HFFc6 (cell line): Measurements from ENCODE around the gene SLC35F5. TPM values are rescaled to one million over a fixed set of nuclear protein-coding genes. Genes with fewer than 3 reads are reported as not detected.

Experiments used
- DNase-seq: peaks from one replicate; pipeline ENCODE4 v3.0.0-alpha.2; 2018
- H3K27ac Mint-ChIP-seq: 2 replicates; pipeline ENCODE4 v1.8.0; 2020; ENCODE audit warnings: mild to moderate bottlenecking, mixed read lengths
- H3K27me3 Mint-ChIP-seq: 2 replicates; pipeline ENCODE4 v1.8.0; 2021; ENCODE audit warnings: mild to moderate bottlenecking, moderate library complexity, mixed read lengths; ENCODE audit not compliant: insufficient read depth
- H3K36me3 Mint-ChIP-seq: 2 replicates; pipeline ENCODE4 v1.8.0; 2021; ENCODE audit warnings: low read depth, mixed read lengths
- H3K4me1 Mint-ChIP-seq: 2 replicates; pipeline ENCODE4 v1.8.0; 2020; ENCODE audit warnings: low read depth, mixed read lengths
- H3K4me3 Mint-ChIP-seq: 2 replicates; pipeline ENCODE4 v1.8.0; 2020; ENCODE audit warnings: mild to moderate bottlenecking, moderate library complexity, mixed read lengths
- H3K9me3 Mint-ChIP-seq: 2 replicates; pipeline ENCODE4 v1.8.0; 2020; ENCODE audit warnings: mild to moderate bottlenecking, mixed read lengths
- total RNA-seq, 6 experiments: library from RNA; stranded (reverse); fragmentation: NEBNext Ultra II Directional; extraction: Animal tissue kit (Norgen Biotek cat#: 25700); gene quantifications; 2 replicates in 1 of 6; 3 replicates in 5 of 6; pipeline ENCODE4 v1.2.3, GENCODE V29; 2021
- TF ChIP-seq, protein P1 (sequence below): fragments of 200-600 bp; sonication (generic); IDR thresholded peaks from 2 replicates; pipeline ENCODE4 v1.5.0; 2021; ENCODE audit warnings: antibody characterized with exemption, mild to moderate bottlenecking

The SLC35F5 gene
- total RNA-seq, 6 experiments from 2014 or later: 104 to 151 (median 119) TPM

- no peaks in the 10 kb centered on the region; the same call in 1 of the 2 replicates for H3K27me3 Mint-ChIP-seq
Observed at GRCh38 chr2:113723411-113723810, 33.0 kb downstream of the SLC35F5 start.

GRCh38 chr2:113720167-113720566 lies 36.3 kb downstream of the SLC35F5 start:
- Mint-ChIP-seq H3K27ac (no peak overlapping the region), H3K4me1 (peaks cover 14% of the 10 kb centered on the region), H3K27me3 (no peaks in the 10 kb centered on the region; the same call in 1 of the 2 replicates), H3K9me3 (no peaks in the 10 kb centered on the region), H3K36me3 (peaks cover 26% of the 10 kb centered on the region), H3K4me3 (no peak overlapping the region)
- TF ChIP-seq, protein P1, sequence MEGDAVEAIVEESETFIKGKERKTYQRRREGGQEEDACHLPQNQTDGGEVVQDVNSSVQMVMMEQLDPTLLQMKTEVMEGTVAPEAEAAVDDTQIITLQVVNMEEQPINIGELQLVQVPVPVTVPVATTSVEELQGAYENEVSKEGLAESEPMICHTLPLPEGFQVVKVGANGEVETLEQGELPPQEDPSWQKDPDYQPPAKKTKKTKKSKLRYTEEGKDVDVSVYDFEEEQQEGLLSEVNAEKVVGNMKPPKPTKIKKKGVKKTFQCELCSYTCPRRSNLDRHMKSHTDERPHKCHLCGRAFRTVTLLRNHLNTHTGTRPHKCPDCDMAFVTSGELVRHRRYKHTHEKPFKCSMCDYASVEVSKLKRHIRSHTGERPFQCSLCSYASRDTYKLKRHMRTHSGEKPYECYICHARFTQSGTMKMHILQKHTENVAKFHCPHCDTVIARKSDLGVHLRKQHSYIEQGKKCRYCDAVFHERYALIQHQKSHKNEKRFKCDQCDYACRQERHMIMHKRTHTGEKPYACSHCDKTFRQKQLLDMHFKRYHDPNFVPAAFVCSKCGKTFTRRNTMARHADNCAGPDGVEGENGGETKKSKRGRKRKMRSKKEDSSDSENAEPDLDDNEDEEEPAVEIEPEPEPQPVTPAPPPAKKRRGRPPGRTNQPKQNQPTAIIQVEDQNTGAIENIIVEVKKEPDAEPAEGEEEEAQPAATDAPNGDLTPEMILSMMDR: peak; percentile 80
- no peak for DNase-seq

More at GRCh38 chr2:113723411-113723810, 33.0 kb downstream of the SLC35F5 start:
- Mint-ChIP-seq H3K9me3 (no peaks in the 10 kb centered on the region), H3K36me3 (peaks cover 26% of the 10 kb centered on the region), H3K27ac (no peak overlapping the region), H3K4me3 (no peak overlapping the region), H3K4me1 (peaks cover 12% of the 10 kb centered on the region)
- DNase-seq: no peak
- TF ChIP-seq, protein P1: no peak

GRCh38 chr2:113716291-113716690 lies 40.2 kb downstream of the SLC35F5 start:
- no peaks in the 10 kb centered on the region for H3K9me3 Mint-ChIP-seq
- H3K27ac Mint-ChIP-seq: peak overlapping the region; percentile 75
- peaks cover 14% of the 10 kb centered on the region for H3K4me1 Mint-ChIP-seq
- TF ChIP-seq, protein P1: no peak
- peak overlapping the region; percentile 12 for H3K4me3 Mint-ChIP-seq
- peaks cover 25% of the 10 kb centered on the region for H3K36me3 Mint-ChIP-seq
- peak; percentile 41 for DNase-seq
- no peaks in the 10 kb centered on the region; the same call in 1 of the 2 replicates for H3K27me3 Mint-ChIP-seq

- peaks cover 30% of the 10 kb centered on the region for H3K36me3 Mint-ChIP-seq
- peaks cover 14% of the 10 kb centered on the region for H3K4me1 Mint-ChIP-seq
- TF ChIP-seq, protein P1: no peak
- no peak overlapping the region for H3K4me3 Mint-ChIP-seq
- no peaks in the 10 kb centered on the region for H3K9me3 Mint-ChIP-seq
- no peak for DNase-seq
- no peaks in the 10 kb centered on the region for H3K27me3 Mint-ChIP-seq
- H3K27ac Mint-ChIP-seq: no peak overlapping the region
Observed at GRCh38 chr2:113712941-113713340, 43.5 kb downstream of the SLC35F5 start.

GRCh38 chr2:113711851-113712250 lies 44.6 kb downstream of the SLC35F5 start:
- TF ChIP-seq, protein P1: no peak
- H3K4me3 Mint-ChIP-seq: no peak overlapping the region
- H3K27me3 Mint-ChIP-seq: no peaks in the 10 kb centered on the region; the same call in 1 of the 2 replicates
- H3K36me3 Mint-ChIP-seq: peaks cover 30% of the 10 kb centered on the region
- no peaks in the 10 kb centered on the region for H3K9me3 Mint-ChIP-seq
- H3K27ac Mint-ChIP-seq: no peak overlapping the region
- peaks cover 13% of the 10 kb centered on the region for H3K4me1 Mint-ChIP-seq
- no peak for DNase-seq
